H54 (cell line): ENCODE measurements around the gene KCNG3.

ENCODE experiments used
- DNase-seq: peaks from one replicate; pipeline ENCODE4 v3.0.0; 2011; ENCODE audit warnings: low spot score, mixed read lengths; ENCODE audit not compliant: insufficient read length
- FAIRE-seq: peaks from 3 replicates; lab custom pipeline; 2011; peaks lifted over from hg19 to GRCh38; lab: Jason Lieb, UNC
- POLR2A ChIP-seq: IDR thresholded peaks from 2 replicates; pipeline ENCODE4 v1.6.1; 2011; ENCODE audit warnings: low read depth, mild to moderate bottlenecking, low read length

KCNG3 gene

GRCh38 chr2:42493468-42494354 is at the start of gene KCNG3:
TSS of gene KCNG3 (minus strand) at chr2:42493982. CDS start at chr2:42493501, 481 bp downstream.
- DNase-seq (peak; percentile 63), FAIRE-seq (no peak)
- TF ChIP-seq POLR2A: no peak

DNA sequence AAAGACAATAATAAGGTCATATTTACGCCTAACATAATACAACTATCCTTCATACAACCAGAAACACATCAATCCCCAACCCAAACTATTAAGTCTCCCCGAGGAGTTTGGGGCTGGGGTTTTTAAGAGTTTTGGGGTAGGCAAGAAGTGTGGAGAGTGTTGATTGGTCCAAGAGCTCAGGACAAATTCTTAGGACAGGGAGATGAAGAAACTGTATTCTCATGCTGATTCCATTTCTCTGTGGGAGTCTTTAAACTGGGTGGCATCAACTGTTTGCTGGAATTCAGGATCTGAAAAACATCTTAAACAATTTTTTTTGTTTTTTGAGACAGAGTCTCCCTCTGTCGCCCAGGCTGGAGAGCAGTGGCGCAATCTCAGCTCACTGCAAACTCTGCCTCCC is 49.1 kb upstream of the KCNG3 start:
- FAIRE-seq (no peak), DNase-seq (no peak)
- no peak for TF ChIP-seq POLR2A

DNA sequence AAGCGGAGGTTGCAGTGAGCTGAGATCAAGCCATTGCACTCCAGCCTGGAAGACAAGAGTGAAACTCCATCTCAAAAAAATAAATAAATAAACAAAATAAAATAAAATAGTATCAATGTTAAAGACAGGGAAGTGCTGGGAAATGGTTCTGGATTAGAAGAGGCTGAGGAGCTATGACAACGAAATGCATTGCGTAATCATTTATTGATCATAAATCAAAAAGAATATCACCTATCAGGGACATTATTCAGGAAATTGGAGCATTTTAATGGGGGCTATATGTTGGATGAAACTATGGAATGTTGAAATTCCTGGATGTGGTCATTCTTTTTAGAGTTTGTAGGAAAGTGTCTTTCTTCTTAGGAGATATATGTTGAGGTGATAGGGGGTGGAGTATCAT is 43.7 kb upstream of the KCNG3 start:
- FAIRE-seq: no peak
- TF ChIP-seq POLR2A: no peak
- DNase-seq: no peak

GRCh38 chr2:42532397-42532796 is 38.6 kb upstream of the KCNG3 start:
- FAIRE-seq: no peak
- TF ChIP-seq POLR2A: no peak
- no peak for DNase-seq

DNA sequence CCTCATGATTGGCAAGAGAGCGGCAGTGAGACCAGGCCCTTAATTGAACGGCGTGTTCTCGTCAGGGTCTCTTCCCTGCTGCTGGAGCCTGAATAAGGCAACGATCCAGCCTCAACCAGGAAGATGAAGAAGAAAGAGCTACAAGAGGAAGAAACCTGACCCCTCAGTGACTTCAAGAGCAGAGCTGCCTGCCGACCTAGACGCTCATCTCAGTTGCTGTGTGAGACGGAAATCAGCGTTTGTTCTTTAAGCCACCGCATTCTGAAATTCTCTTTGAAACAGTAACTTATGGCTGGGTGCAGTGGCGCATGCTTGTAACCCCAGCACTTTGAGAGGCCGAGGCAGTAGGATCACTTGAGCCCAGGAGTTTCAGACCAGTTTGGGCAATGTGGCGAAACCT is 29.6 kb upstream of the KCNG3 start:
- FAIRE-seq: no peak
- no peak for DNase-seq
- TF ChIP-seq POLR2A: no peak

DNA sequence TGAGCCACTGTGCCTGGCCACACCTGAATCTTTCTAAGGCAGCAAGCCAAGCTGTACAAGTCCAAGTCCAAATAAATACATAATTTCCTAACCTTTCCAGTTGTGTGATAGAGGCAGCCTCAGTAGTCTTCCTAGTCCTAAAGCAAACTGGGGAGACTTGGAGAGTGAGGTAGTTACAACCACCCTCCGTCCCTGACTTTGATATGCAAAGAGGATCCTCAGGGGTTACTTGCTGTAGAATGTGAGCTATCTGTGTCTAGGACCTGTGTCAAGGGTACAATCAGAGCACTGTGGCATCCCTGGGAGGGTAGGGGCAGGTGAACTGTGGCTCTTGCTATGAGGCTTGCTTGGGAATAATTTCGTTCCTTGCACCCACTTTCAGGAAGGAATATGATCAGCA is 28.3 kb upstream of the KCNG3 start:
- FAIRE-seq: no peak
- DNase-seq: no peak
- no peak for TF ChIP-seq POLR2A

DNA sequence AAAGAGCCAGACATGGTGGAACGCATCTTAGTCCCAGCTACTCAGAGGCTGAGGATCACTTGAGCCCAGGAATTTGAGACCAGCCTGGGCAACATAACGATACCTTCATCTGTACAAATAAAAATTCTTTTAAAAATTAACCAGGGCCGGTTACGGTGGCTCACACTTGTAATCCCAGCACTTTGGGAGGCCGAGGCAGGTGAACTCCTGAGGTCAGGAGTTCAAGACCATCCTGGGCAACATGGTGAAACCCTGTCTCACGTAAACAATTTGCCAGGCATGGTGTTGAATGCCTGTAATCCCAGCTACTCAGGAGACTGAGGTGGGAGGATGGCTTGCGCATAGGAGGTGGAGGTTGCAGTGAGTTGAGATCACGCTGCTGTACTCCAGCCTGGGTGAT is 25.8 kb upstream of the KCNG3 start:
- DNase-seq (no peak), FAIRE-seq (no peak)

GRCh38 chr2:42516418-42516901 is 22.7 kb upstream of the KCNG3 start:
- no peak for DNase-seq
- no peak for TF ChIP-seq POLR2A
- no peak for FAIRE-seq

More for the DNA sequence above, 25.8 kb upstream of the KCNG3 start:
- no peak for TF ChIP-seq POLR2A

- DNase-seq (peak; percentile 44), FAIRE-seq (peak; percentile 84)
- TF ChIP-seq POLR2A: no peak
These were observed 19.6 kb upstream of the KCNG3 start for GRCh38 chr2:42513252-42513918.

GRCh38 chr2:42510608-42511243 is 16.9 kb upstream of the KCNG3 start:
- no peak for TF ChIP-seq POLR2A
- FAIRE-seq (no peak), DNase-seq (no peak)

DNA sequence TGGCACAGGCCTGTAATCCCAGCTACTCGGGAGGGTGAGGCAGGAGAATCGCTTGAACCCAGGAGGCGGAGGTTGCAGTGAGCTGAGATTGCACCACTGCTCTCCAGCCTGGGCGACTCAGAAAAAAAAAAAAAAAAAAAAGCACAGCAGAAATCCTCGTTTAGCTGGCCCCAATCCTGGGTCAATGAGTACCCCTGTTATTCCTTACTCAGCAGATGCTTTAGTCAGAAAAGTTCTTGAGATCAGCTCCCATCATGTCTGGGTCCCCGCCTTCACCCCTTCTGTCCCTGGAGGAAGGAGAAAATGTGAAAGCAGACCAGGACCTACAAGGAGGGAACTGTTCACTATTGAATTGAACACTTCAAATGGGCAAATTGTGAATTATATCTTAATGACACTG is 16.4 kb upstream of the KCNG3 start:
- DNase-seq (no peak), FAIRE-seq (no peak)
- TF ChIP-seq POLR2A: no peak

DNA sequence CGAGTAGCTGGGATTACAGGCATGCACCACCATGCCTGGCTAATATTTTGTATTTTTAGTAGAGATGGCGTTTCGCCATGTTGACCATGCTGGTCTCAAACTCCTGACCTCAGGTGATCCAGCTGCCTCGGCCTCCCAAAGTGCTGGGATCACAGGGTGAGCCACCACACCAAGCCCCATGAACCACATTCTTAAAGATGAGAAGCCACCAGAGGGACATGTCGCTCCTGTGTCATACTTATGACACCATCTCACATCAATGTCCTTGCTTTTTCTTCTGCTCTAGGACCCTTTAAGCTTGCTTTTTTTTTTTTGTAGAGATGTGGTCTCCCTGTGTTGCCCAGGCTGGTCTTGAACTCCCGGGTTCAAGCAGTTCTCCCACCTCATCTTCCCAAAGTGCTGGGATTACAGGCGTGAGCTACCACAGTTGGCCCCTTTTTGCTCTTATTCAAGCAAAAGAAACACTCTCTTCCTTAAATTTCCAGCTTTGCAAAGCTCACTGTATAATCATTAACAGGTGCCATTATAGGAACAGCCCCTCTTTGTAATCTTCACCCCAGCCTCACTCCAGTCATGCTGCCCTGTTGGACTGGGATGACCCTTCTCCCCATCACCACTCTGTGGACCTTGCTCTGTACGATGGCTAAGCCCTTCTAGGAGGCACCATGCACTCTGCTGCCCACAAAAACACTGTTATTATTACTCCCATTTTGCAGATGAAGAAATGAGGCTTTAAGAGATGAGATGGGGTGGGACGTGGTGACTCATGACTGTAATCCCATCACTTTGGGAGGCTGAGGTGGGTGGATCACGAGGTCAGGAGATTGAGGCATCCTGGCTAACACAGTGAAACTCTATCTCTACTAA is 10.8 kb upstream of the KCNG3 start:
- FAIRE-seq: no peak
- TF ChIP-seq POLR2A: no peak

GRCh38 chr2:42503291-42503690 is 9.5 kb upstream of the KCNG3 start:
- no peak for TF ChIP-seq POLR2A
- FAIRE-seq: no peak
- no peak for DNase-seq

More for the DNA sequence above, 10.8 kb upstream of the KCNG3 start:
- no peak for DNase-seq

- DNase-seq: no peak
- no peak for TF ChIP-seq POLR2A
- FAIRE-seq: no peak
These were observed 4.7 kb upstream of the KCNG3 start for GRCh38 chr2:42498497-42498896.
